GM12878 (cell line): Measurements from ENCODE around the gene PPME1. TPM values are rescaled to one million over a fixed set of nuclear protein-coding genes. Genes with fewer than 3 reads are reported as not detected.
A peak's percentile ranks its signal among the peaks of the same experiment; 100 is the strongest.

Experiments used
- BHLHE40 ChIP-seq, 2 experiments: fragments of 450-650 bp in 1 of 2; IDR thresholded peaks; 2 replicates each; pipeline ENCODE4 v1.6.1; 2011 to 2017; ENCODE audit warnings: low read depth in 2 of 2, borderline replicate concordance in 1 of 2, improper control_type of control experiment in 1 of 2, low read length in 1 of 2, mild to moderate bottlenecking in 1 of 2
- CBX3 ChIP-seq: fragments of 200-600 bp; sonication (generic); IDR thresholded peaks from 2 replicates; pipeline ENCODE4 v1.6.1; 2016; ENCODE audit warnings: low read depth, borderline replicate concordance
- CHD2 ChIP-seq: IDR thresholded peaks from 2 replicates; pipeline ENCODE4 v1.6.1; 2011; ENCODE audit warnings: low read depth, low read length, improper control_type of control experiment, borderline replicate concordance
- CTCF ChIP-seq, 3 experiments: IDR thresholded peaks in 2 of 3; conservative IDR thresholded peaks in 1 of 3; 2 replicates each; pipeline ENCODE4 v1.5.1; 2011; ENCODE audit warnings: low read depth in 3 of 3, low read length in 3 of 3, mild to moderate bottlenecking in 3 of 3, control low read depth in 2 of 3, moderate library complexity in 2 of 3, inconsistent platforms in 1 of 3, mixed read lengths in 1 of 3; ENCODE audit not compliant: control insufficient read depth in 2 of 3, insufficient read depth in 1 of 3; ENCODE audit errors: extremely low read depth in 1 of 3
- E4F1 ChIP-seq: fragments of 450-650 bp; IDR thresholded peaks from 2 replicates; pipeline ENCODE4 v1.6.1; 2018; ENCODE audit warnings: borderline replicate concordance, mild to moderate bottlenecking; ENCODE audit not compliant: partially characterized antibody
- MEF2A ChIP-seq: IDR thresholded peaks from 2 replicates; pipeline ENCODE4 v1.6.1; 2011; ENCODE audit warnings: low read depth, mild to moderate bottlenecking, low read length, moderate library complexity; ENCODE audit not compliant: insufficient read depth
- PML ChIP-seq: IDR thresholded peaks from 2 replicates; pipeline ENCODE4 v1.6.1; 2012; ENCODE audit warnings: low read length, inconsistent platforms
- RAD21 ChIP-seq: IDR thresholded peaks from 2 replicates; pipeline ENCODE4 v1.6.1; 2011; ENCODE audit warnings: mild to moderate bottlenecking, low read depth, low read length, moderate library complexity; ENCODE audit not compliant: insufficient read depth
- RAD51 ChIP-seq: fragments of 450-650 bp; IDR thresholded peaks from 2 replicates; pipeline ENCODE4 v1.6.1; 2016; ENCODE audit warnings: moderate library complexity, mild to moderate bottlenecking, inconsistent platforms
- RUNX3 ChIP-seq: IDR thresholded peaks from 2 replicates; pipeline ENCODE4 v1.6.1; 2012; ENCODE audit warnings: low read length, inconsistent platforms
- SP1 ChIP-seq: IDR thresholded peaks from one replicate; pipeline ENCODE4 v1.6.1; 2011; ENCODE audit warnings: low read depth, low read length
- SREBF2 ChIP-seq: IDR thresholded peaks from 2 replicates; pipeline ENCODE4 v1.6.1; 2012; ENCODE audit warnings: mild to moderate bottlenecking, low read length
- WRNIP1 ChIP-seq: IDR thresholded peaks from 2 replicates; pipeline ENCODE4 v1.6.1; 2011; ENCODE audit warnings: low read depth, low read length, improper control_type of control experiment, borderline replicate concordance
- ZBED1 ChIP-seq: IDR thresholded peaks from 2 replicates; pipeline ENCODE4 v1.6.1; 2016; ENCODE audit warnings: borderline replicate concordance
- ZNF207 ChIP-seq: fragments of 450-650 bp; IDR thresholded peaks from 2 replicates; pipeline ENCODE4 v1.6.1; 2014; ENCODE audit warnings: antibody characterized with exemption, mild to moderate bottlenecking, borderline replicate concordance
- ZNF592 ChIP-seq: fragments of 450-650 bp; IDR thresholded peaks from 2 replicates; pipeline ENCODE4 v1.6.1; 2017; ENCODE audit warnings: mild to moderate bottlenecking, moderate library complexity
- polyA plus RNA-seq, 11 experiments: library from polyadenylated mRNA; depleted of rRNA in 4 of 11; unstranded in 6 of 11; stranded (reverse) in 5 of 11; fragments of >200 nt; fragmentation: Nextera tagmentation in 4 of 11; fragmentation: Illumina TruSeq in 1 of 11; extraction: Ambion mirVana in 4 of 11; extraction: Trizol in 1 of 11; gene quantifications; 1 replicate in 1 of 11; 2 replicates in 10 of 11; pipeline versions ENCODE4 v1.2.1 to v1.2.3, GENCODE V29; 2011 to 2016; ENCODE audit warnings: inconsistent platforms in 2 of 11, missing spikeins in 2 of 11, low read depth in 1 of 11
- total RNA-seq, 4 experiments: library from RNA; depleted of rRNA in 3 of 4; stranded (reverse); fragments of >200 nt in 3 of 4; fragmentation: Illumina TruSeq in 1 of 4; extraction: Trizol in 1 of 4; gene quantifications; 2 replicates each; pipeline versions ENCODE4 v1.2.1 to v1.2.3, GENCODE V29; 2013 to 2021
- TF ChIP-seq, protein P1 (sequence below): IDR thresholded peaks from 2 replicates; pipeline ENCODE4 v1.6.1; 2012; ENCODE audit warnings: low read depth, low read length, improper control_type of control experiment
- TF ChIP-seq, protein P2 (sequence below): IDR thresholded peaks from 2 replicates; pipeline ENCODE4 v1.6.1; 2012; ENCODE audit warnings: low read length, inconsistent platforms

Gene PPME1
- total and polyA plus RNA-seq, 10 of the 15 experiments (the other 5 are each of a cell fraction or from before 2014, with no cell fraction given), result 3.1 to 51.4 (median 20.8) TPM

DNA sequence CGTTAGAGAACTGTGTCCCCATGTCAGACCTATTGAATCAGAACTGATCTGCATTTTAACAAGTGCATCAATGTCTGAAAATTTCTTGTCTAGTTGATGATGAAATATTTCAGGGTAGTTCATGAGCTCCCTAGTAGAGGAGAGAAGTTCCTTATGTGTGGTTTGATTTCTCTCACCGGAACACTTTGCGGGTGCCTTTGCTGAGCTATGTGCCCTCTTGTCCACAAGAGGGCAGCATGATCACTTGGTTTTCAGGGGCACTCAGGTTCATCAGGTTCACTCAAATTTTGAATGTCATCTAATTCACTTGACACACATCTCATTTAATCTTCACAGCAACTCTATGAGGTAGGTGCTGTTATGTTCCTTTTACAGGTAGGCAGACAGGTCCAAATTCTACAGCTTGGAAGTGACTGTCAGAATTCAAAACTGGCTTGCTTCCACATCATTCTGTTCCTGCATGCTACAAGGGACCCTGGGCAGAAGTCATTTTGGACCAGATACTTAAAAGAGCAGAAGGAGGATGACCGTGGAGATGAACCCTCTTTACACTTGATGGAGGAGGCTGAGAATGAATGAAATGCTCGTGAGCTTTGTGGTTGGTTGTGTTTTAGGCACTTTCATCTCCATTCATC lies 84.8 kb downstream of the PPME1 start (continued):
- TF ChIP-seq ZNF592, result no peak
- no peak for TF ChIP-seq MEF2A
- TF ChIP-seq RUNX3, result 0 out of 2 replicates have a peak, but pooled peaks have one; percentile 18
- TF ChIP-seq SP1, result no peak
- TF ChIP-seq PML, result no peak
- TF ChIP-seq E4F1, result no peak
- TF ChIP-seq, protein P1, sequence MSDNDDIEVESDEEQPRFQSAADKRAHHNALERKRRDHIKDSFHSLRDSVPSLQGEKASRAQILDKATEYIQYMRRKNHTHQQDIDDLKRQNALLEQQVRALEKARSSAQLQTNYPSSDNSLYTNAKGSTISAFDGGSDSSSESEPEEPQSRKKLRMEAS, result no peak
- TF ChIP-seq, protein P2, sequence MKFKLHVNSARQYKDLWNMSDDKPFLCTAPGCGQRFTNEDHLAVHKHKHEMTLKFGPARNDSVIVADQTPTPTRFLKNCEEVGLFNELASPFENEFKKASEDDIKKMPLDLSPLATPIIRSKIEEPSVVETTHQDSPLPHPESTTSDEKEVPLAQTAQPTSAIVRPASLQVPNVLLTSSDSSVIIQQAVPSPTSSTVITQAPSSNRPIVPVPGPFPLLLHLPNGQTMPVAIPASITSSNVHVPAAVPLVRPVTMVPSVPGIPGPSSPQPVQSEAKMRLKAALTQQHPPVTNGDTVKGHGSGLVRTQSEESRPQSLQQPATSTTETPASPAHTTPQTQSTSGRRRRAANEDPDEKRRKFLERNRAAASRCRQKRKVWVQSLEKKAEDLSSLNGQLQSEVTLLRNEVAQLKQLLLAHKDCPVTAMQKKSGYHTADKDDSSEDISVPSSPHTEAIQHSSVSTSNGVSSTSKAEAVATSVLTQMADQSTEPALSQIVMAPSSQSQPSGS, result no peak
- TF ChIP-seq WRNIP1, result peak; percentile 64; the same call in 1 of the 2 replicates
- peak; percentile 71 for TF ChIP-seq RAD21
- no peak for TF ChIP-seq CBX3
- TF ChIP-seq CTCF (IDR thresholded peaks at IDR 0.05 in 2 of 3, conservative IDR thresholded peaks at IDR 0.05 in 1 of 3; ENCODE audit: control insufficient read depth in 2 of 3, extremely low read depth in 1 of 3, insufficient read depth in 1 of 3, low read depth in 3 of 3, low read length in 3 of 3), result peak; percentile 87 to 95 (median 89)
- no peak for TF ChIP-seq RAD51
- TF ChIP-seq ZBED1, result no peak
- TF ChIP-seq BHLHE40 (IDR thresholded peaks at IDR 0.05; ENCODE audit: borderline replicate concordance in 1 of 2, low read depth in 2 of 2, low read length in 1 of 2), result no peak
- TF ChIP-seq CHD2, result no peak
- TF ChIP-seq SREBF2, result no peak
- no peak for TF ChIP-seq ZNF207
